GM19099 (cell line): ENCODE results near the gene CLSTN1.

Source experiments
- POLR2A ChIP-seq: IDR thresholded peaks from 3 replicates; pipeline ENCODE4 v1.6.1; 2011; ENCODE audit warnings: low read depth; ENCODE audit not compliant: insufficient read length; ENCODE audit errors: extremely low read depth

The CLSTN1 gene

GRCh38 chr1:9746651-9747050 lies 77.1 kb downstream of the CLSTN1 start:
- no peak for TF ChIP-seq POLR2A

DNA sequence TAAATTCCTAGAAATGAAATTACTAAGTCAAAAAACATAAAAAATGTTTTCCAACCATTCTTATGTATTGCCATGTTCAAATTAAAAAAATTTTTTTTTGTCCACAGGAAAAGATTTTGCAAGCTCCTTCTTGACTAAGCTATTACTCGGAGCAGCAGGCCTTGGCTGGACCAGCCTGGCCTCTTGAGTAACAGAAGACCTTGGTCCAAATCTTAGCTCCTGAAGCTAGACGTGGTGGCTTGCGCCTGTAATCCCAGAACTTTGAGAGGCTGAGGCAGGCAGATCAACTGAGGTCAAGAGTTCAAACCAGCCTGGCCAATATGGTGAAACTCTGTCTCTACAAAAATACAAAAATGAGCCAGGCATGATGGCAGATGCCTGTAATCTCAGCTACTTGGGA lies 77.6 kb downstream of the CLSTN1 start:
- no peak for TF ChIP-seq POLR2A

- no peak for TF ChIP-seq POLR2A
These were observed 79.5 kb downstream of the CLSTN1 start for GRCh38 chr1:9744106-9744799.

DNA sequence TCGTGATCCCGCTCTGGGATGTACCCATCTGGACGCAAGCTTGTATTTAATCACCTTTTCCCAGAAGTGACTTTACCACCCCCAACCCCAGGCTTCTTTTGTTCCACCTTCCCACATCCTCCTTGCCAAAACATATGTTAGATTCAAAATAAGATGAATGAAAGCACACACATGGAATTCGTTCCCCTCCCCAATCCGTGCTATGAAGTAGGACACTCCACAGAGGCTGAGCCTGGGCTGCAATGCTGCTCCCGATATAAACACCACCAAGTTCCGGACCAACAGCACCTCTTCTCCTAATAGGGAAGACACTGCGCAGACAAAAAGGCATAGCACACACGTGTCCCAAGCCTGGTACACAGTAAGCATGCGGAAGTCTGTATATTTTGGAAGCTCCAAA lies 86.1 kb downstream of the CLSTN1 start:
- no peak for TF ChIP-seq POLR2A

- TF ChIP-seq POLR2A, result no peak
These were observed 86.7 kb downstream of the CLSTN1 start for GRCh38 chr1:9737057-9737456.

DNA sequence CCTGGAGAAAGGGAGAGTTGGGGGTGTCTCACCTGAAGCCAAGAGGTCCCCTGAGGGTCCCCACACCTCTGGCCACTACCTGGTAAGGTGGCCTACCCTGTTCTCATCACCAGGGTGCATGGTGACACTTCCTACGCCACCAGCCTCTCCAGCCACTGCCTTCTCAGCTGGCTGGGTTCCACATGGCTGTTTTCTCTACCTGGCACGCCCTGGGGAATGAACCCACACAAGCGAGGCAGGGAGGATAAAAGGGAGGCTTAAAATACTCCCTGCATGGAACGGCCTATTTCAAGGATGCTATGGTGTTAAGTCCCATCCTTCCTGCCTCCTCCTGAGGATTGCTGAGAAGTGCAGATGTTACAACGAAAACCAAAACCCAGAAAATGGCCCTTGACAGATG lies 87.5 kb downstream of the CLSTN1 start:
- TF ChIP-seq POLR2A, result no peak

DNA sequence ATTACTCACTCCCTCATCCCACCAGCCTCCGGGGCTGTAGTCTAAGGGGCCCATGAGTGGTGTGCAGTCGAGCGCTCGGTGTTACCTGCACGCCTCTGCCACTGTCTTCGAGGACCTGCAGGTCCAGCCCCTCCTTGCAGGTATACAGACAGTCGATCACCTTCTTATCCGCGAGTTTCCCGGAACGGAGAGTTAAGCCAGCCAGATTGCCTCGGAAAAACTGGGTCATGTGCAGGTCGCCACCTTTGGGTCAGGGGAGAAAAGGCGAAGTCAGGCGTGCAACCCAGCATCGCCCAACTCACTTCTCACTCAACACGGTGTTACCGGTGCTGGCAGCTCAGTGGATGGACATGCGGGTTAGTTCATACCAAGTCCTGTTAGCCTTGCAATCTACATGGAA lies 88.0 kb downstream of the CLSTN1 start:
- no peak for TF ChIP-seq POLR2A

- TF ChIP-seq POLR2A, result no peak
These were observed 90.5 kb downstream of the CLSTN1 start for GRCh38 chr1:9733160-9733789.

DNA sequence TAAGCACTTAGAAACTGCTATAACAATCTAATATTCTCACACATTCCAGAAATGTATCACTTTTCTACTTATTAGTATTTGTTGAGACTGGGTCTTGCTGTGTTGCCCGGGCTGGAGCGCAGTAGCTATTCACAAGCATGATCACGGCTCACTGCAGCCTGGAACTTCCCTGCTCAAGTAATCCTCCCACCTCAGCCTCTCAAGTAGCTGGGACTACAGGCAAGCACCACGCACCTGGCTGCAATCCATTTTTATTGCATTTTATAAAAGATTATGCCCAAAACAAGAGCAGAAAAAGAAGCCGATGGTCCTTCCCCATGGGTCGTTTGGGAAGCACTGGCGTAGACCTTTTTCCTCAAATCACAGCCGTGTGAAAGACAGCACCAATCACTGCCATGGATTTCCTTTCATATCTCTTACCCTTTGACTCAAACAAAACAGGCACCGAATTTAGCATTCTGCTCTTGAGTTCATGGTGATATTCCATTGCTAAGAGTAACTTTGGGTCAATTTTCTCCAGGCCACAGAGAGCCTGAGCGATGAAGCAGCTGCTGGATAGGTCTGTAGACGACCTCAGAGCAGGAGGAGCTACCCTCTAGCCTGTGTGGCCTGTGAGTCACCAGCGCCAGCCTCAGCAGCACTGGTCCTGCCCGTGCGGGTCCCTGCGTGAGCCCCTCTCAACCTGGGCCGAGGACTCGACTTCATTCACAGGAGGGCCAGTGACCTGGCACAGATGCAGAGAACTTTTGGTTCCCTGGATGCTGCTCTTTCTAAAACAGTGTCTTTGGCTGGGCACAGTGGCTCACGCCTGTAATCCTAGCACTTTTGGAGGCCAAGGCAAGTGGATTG lies 91.4 kb downstream of the CLSTN1 start:
- TF ChIP-seq POLR2A, result no peak

GRCh38 chr1:9731561-9731960 lies 92.2 kb downstream of the CLSTN1 start:
- peak; percentile 17 for TF ChIP-seq POLR2A

- no peak for TF ChIP-seq POLR2A
These were observed 92.7 kb downstream of the CLSTN1 start for GRCh38 chr1:9731051-9731537.

- TF ChIP-seq POLR2A, result peak; percentile 28
These were observed 93.5 kb downstream of the CLSTN1 start for GRCh38 chr1:9730096-9730901.

GRCh38 chr1:9729523-9729922 lies 94.2 kb downstream of the CLSTN1 start:
- TF ChIP-seq POLR2A, result no peak

- TF ChIP-seq POLR2A, result no peak
These were observed 95.1 kb downstream of the CLSTN1 start for GRCh38 chr1:9728451-9729295.

- no peak for TF ChIP-seq POLR2A
These were observed 96.7 kb downstream of the CLSTN1 start for GRCh38 chr1:9726905-9727595.
